ENCODE results near the gene SIK2.

Gene SIK2

GRCh38 chr11:111663820-111664219, 61.6 kb downstream of the SIK2 start:
- DNase-seq = no peak

DNA sequence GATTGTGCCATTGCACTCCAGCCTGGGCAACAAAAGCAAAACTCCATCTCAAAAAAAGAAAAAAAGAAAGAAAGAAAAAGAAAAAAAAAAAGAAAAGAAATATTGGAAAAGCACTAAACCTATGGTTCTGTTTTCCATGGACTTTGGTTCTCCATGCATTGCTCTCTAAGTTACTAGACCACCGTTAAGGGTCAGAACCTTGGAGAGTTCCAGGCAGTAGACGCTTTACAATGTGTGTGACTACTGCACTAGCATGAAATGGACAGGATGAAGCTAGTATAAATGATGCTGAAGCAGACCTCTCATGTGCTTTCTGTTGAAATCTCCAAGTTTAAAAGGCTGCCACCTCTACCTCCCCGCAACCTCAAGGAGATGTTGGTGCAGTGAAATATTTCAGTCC, 63.5 kb downstream of the SIK2 start:
- DNase-seq = no peak

DNA sequence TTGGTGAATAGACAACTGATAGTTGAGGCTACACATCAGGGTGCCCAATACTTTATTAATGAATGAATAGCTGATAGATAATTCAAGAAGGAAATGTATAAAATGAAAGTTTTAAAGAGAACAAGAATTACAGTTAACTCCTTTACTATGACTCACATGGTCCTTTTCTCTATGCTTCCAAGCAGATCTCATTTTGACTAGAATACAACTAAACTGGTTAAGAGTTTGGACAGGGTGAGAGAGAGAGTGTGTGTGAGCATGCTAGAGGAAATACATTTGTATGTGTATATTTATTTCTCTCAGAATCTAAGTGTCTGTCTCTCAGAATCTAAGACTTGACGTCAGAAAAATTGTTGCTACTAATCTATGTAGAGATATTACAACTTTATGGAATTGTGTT, 66.7 kb downstream of the SIK2 start:
- no peak for DNase-seq

DNA sequence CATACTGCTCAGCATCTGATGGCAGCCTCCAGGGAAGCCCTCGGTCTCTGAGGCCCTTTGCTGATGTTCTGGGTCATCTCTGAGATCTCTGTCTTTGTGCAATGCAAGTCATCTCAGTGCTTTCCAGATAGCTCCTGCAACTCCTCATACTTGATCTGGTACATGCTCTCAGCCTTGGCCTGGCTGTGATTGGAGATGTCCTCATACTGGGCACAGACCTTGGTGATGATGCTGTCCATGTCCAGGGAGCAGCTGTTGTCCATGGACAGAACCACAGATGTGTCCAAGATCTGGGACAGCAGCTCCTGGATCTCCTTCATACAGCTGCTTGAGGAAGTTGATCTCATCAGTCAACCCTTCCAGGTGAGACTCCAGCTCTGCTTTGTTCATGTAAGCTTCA, 69.1 kb downstream of the SIK2 start:
- no peak for DNase-seq

GRCh38 chr11:111672949-111673348, 70.7 kb downstream of the SIK2 start:
- DNase-seq = no peak

DNA sequence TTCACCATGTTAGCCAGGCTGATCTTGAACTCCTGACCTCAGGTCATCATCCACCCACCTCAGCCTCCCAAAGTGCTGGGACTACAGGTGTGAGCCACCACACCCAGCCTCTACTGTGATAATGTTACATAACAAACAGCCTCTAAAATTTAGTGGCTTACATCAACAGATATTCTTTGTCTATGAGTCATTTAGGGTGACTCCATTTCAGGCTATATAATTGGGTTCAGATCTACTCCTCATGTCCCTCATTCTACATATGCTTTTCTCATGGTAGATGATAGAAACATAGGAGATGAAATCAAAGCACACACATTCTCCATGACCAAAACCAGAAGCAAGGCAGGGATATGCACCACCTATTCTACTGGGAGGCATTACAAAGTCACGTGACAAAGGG, 72.7 kb downstream of the SIK2 start:
- no peak for DNase-seq

GRCh38 chr11:111675891-111676290, 73.6 kb downstream of the SIK2 start:
- no peak for DNase-seq

DNA sequence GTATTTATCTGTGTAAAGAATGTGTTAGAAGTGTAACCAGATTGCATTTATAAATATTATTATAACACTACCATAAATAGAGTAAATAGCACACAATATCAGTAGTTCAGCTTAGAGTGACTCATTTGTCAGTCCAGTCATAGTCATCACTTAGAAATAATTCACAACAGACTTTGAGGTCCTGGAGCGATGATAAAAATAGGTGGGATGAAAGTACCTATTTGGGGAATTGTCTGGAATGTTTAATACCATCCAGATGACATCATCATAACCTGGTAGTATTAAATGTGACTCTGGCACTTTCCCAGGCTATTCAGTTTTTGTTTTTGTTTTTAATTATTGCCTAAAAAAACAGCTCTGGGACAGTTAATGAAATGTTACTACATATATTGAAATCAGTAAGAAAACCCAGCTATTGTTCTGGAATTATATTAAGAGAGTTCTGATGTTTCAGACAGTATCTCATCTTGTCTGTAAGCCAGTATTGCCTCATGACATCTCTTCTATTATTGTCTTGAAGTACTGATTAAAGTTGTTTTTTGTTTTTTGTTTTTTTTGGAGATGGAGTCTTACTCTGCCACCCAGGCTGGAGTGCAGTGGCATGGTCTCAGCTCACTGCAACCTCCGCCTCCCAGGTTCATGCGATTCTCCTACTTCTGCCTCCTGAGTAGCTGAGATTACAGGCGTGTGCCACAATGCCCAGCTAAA, 74.8 kb downstream of the SIK2 start:
- no peak for DNase-seq

DNA sequence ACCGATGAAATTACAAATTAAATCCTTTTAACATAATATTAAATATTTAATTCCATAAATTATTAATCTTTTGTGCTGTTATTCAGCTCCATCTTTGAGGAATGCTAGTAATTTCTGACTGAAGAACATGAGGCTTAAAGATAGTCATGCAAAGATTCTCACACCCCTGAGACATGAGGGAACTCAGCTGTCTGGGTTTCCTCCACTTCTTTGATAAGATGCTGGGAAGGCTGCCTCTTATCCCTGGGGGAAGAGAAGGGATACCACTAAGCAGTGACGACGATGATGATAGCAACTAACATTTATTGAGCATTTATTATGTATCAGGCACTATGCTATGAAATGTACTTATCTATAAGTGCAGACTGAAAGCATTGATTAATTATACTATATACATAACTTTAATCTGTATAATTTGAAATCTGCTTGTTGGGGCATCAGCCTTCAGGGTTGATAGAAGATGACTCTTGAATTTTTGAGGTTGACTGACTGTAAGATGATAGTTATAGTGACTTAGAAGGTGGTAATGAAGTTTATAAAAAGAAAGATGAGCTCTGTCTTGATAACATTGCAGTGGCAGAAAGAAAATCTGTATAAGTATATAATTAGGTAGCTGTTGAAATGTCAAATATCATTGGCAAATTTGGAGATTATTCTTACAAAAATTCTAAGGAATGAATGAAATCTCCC, 78.4 kb downstream of the SIK2 start:
- no peak for DNase-seq

DNA sequence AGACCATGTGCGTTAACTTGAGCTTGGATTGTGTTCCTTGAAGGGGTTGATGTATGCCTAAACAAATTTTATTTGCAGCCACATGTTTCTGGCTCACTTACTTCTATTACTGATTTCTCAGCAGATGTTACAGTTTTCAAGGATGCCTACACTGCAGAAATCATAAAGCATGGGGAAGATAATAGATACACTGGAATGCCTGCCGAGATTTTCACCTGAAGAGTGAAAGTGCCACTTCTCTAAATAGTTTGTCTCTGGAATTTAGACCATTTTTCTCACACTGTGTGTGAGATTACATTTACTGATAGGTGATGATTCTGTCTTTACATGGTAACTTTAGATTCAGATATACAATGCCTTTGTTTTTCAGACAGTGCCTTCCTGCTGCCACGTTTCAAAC, 81.6 kb downstream of the SIK2 start:
- DNase-seq = no peak

- DNase-seq = no peak
Measured at GRCh38 chr11:111684251-111684650, 82.0 kb downstream of the SIK2 start.

GRCh38 chr11:111688013-111688412, 85.8 kb downstream of the SIK2 start:
- no peak for DNase-seq

GRCh38 chr11:111691176-111691575, 88.9 kb downstream of the SIK2 start:
- DNase-seq = no peak

- DNase-seq = no peak
Measured at GRCh38 chr11:111691741-111692140, 89.5 kb downstream of the SIK2 start.

DNA sequence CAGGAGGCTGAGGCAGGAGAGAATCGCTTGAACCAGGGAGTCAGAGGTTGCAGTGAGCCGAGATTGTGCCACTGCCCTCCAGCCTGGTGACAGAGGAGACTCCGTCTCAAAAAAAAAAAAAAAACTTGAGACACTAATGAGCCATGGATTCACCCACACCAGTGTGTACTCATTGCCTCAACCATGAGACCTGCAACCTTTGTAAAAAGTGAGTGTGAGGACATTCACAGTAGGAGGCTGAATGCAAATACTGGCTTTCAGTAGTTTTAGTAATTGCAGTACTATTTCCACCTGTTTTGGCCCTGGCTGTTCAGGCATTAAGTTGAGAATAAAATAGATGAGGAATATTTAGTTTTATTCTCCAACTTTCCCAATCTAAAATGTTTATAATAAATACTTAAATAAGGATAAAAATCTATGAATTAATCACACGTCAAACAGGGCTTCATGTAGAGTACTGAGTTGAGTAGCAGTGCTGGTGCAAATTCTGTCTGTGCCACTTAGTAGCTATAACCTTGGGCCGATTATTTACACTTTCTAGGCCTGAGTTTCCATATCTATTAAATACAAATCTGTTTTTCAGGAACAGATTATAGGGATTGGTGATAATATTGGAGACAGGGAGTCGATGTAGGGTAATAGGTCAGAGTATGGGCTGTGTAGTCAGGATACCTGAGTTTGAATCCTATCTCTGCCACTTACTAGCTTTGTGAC, 91.1 kb downstream of the SIK2 start:
- DNase-seq = no peak

- DNase-seq = no peak
Measured at GRCh38 chr11:111694851-111695250, 92.6 kb downstream of the SIK2 start.

DNA sequence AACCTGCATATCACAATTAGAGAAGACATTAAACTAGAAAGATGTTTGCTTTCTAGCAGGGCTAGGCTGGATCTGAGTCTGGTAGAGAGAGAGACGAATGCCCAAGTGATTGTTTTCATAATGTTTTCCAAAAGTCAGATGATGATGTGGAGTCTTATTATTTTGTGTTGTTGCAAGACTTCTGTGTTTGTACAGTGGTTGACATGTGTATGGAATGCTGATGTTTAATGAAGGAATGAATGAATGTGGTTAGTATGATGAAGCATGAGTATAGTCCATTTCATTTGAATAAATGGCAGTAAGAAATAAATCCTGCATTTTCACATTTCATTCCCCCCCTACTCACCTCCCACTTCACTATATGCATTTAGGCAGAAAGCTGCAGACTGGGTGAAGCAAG, 94.3 kb downstream of the SIK2 start:
- DNase-seq = no peak

DNA sequence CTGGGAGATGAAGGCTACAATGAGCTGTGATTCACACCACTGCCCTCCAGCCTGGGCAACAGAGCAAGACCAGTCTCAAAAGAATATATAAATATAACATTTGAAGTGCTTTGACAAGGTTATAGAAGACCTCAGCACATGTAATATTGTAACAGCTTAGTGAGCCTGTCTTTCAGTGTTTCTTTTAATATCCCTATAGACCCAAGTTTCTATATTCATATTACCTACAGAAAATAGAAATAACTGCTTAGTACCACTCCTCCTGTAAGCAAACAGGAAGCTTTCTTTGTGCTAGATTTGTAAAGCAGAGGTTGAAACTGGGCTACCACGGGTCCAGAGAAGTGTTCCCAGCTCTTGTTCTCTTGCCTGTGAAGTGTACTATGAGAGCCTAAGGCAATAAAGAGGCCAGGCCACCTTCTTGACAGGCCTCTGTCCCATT, 95.7 kb downstream of the SIK2 start:
- no peak for DNase-seq

- no peak for DNase-seq
Measured at GRCh38 chr11:111698852-111699559, 96.8 kb downstream of the SIK2 start.

DNA sequence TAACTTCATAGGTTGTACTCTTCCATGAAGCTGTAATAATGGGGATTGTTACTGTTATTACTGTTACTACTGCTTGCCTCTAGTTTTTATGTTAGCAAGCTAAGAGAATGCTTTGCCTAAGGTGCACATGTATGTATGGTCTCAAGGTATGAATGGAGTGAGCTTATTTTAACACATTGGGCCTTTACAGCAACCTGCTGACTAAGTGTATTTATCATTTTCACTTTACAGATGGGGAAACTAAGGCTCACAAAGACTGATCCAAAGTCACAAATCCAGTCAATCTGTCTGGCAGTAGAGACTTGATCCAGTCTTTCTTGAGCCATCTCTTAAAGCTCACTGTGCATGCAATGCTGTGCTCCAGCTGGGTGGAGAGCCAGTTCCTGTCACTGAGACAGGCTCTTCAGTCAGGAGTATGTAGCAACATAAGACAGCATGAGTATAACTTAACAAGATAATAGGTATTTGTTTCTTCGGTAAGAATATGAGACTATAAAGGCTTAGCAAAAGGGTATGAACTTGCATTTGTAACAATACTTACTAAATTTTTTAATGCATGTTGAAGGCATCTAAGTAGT, 97.4 kb downstream of the SIK2 start:
- DNase-seq = no peak

- no peak for DNase-seq
Measured at GRCh38 chr11:111700162-111700561, 97.9 kb downstream of the SIK2 start.

DNA sequence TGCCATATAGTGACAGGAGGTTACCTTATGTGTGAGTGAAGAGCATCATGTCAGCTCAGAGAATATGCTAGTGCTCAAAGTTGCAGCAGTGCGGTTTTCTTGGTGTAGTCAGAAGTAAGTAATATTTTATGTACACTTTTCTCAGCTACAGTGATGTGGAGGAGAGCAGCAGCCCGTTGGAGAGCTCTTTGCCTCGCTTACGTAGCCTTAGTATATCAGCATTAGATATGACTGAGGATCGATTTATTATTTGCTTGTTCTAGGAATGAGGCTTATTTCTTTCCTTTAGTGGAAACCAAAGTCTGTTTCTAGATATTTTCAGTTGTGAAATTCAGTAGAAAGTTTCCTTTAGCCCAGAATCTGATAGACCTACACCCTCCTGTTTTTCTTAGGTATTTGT, 100.4 kb downstream of the SIK2 start:
- no peak for DNase-seq

- DNase-seq = no peak
Measured at GRCh38 chr11:111703576-111703975, 101.3 kb downstream of the SIK2 start.

Data from 8988T (cell line).